Neutrophil (primary cell): ENCODE results near the gene ABCC4.

Source experiments
- H3K27ac ChIP-seq: fragments of 200-600 bp; sonication (generic); 2 replicates; pipeline ENCODE4 v1.5.1; 2016; ENCODE audit warnings: mild to moderate bottlenecking, moderate library complexity
- H3K27me3 ChIP-seq: fragments of 200-600 bp; sonication (generic); 2 replicates; pipeline ENCODE4 v1.6.0; 2016; ENCODE audit warnings: mild to moderate bottlenecking
- H3K36me3 ChIP-seq: fragments of 200-600 bp; sonication (generic); 2 replicates; pipeline ENCODE4 v1.5.1; 2017
- H3K4me1 ChIP-seq, 2 experiments: fragments of 200-600 bp in 1 of 2; sonication (generic) in 1 of 2; 1 replicate in 1 of 2; 2 replicates in 1 of 2; pipeline versions ENCODE4 v1.5.1 to v1.6.1; 2013 to 2016; ENCODE audit warnings: low read depth in 1 of 2, low read length in 1 of 2, mild to moderate bottlenecking in 1 of 2, moderate library complexity in 1 of 2; ENCODE audit not compliant: control insufficient read depth in 1 of 2, insufficient read depth in 1 of 2
- H3K4me3 ChIP-seq, 2 experiments: fragments of 200-600 bp in 1 of 2; sonication (generic) in 1 of 2; 1 replicate in 1 of 2; 2 replicates in 1 of 2; pipeline ENCODE4 v1.5.1; 2013 to 2016; ENCODE audit warnings: low read depth in 1 of 2, low read length in 1 of 2, mild to moderate bottlenecking in 1 of 2, moderate library complexity in 1 of 2
- H3K9me3 ChIP-seq: fragments of 200-600 bp; sonication (generic); 2 replicates; pipeline ENCODE4 v1.5.1; 2016
- TF ChIP-seq, protein P1 (sequence below): fragments of 200-600 bp; sonication (generic); IDR thresholded peaks from 2 replicates; pipeline ENCODE4 v1.5.1; 2016; ENCODE audit warnings: antibody characterized with exemption

ABCC4 gene

DNA sequence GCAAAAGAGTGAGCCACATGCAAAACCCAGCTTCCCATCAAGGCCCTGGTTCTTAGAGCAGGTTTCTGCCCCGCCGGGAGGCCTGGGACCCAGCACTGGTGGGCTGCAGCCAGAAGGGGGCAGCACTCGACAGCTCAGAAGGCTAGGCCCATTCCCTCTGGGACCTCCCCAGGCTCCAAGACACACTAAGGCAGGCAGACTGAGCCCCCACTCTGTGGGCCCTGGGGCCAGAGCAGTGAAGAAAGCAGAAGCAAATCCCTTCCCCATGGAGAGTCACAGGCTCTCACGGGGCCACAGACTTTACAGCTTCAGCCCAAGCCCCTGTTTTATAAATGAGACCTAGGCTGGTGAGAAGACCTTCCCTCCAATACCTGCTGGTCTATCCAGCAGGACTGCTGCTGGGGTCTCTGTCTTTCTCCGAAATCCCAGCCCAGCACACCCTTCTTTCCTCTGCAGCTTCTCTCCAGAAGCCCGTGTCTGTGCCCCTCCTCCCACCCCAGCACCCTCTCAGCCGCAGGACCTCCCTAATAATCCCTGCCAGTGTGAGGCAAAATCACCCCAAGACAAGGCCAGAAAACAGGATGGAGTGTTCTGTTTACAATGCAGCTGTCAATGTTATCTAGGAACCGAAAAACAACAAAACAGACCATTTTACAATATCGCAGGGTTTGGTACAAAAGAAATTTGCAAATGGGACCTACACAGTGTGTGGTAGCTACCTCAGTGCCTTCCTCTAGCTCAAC lies 109.3 kb downstream of the ABCC4 start:
- H3K36me3 ChIP-seq, result no peaks in the 10 kb centered on the region

DNA sequence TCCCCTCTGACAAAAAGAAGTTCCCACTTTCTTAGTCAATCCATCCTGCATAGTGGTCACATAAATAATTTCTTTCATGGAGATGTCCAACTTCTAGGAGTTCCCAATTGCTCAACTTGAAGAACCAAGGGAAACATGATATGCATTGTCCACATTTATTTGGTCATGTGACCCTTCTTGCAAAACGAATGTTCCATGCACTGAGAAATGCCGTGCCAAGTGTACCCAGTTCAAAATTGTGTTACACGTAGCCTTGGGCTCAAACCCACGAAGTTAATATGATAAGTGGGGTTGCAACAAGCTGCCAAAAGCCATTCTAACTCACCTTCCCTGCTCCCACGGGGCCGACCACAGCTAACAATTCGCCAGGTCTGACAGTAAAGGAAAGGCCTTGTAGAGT lies 113.1 kb downstream of the ABCC4 start:
- H3K9me3 ChIP-seq, result no peaks in the 10 kb centered on the region
- TF ChIP-seq, protein P1, sequence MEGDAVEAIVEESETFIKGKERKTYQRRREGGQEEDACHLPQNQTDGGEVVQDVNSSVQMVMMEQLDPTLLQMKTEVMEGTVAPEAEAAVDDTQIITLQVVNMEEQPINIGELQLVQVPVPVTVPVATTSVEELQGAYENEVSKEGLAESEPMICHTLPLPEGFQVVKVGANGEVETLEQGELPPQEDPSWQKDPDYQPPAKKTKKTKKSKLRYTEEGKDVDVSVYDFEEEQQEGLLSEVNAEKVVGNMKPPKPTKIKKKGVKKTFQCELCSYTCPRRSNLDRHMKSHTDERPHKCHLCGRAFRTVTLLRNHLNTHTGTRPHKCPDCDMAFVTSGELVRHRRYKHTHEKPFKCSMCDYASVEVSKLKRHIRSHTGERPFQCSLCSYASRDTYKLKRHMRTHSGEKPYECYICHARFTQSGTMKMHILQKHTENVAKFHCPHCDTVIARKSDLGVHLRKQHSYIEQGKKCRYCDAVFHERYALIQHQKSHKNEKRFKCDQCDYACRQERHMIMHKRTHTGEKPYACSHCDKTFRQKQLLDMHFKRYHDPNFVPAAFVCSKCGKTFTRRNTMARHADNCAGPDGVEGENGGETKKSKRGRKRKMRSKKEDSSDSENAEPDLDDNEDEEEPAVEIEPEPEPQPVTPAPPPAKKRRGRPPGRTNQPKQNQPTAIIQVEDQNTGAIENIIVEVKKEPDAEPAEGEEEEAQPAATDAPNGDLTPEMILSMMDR, result no peak

More for the DNA sequence above, 109.3 kb downstream of the ABCC4 start:
- H3K27ac ChIP-seq, result no peak overlapping the region
- H3K4me1 ChIP-seq, result peaks cover 0 to 5% of the 10 kb centered on the region in 2 experiments
- no peaks in the 10 kb centered on the region for H3K27me3 ChIP-seq
- TF ChIP-seq, protein P1, result peak; percentile 65
- H3K9me3 ChIP-seq, result no peaks in the 10 kb centered on the region
- no peak overlapping the region for H3K4me3 ChIP-seq

DNA sequence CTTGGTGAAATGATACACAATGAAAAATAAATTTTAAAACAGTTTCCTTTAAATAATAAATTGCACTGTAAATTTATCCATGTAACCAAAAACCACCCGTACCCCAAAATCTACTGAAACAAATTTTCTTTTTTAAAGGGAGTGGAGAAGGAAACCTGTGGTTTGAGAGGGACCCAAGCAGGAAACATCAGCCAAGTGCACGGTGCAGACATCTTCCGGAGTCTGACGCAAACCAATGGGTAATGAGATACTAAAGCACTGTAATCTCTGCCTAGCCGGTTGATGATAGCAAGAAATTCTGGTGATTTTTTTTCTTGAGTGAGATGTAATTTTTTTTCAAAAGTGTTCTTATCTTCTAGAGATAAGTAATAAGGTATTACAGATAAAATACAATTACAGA lies 115.4 kb downstream of the ABCC4 start:
- no peaks in the 10 kb centered on the region for H3K36me3 ChIP-seq
- peak overlapping the region; percentile 61 for H3K27ac ChIP-seq
- peaks cover 18 to 27% of the 10 kb centered on the region in 2 experiments for H3K4me1 ChIP-seq
- peak overlapping the region in 1 of 2 experiments; percentile 18 for H3K4me3 ChIP-seq
- H3K9me3 ChIP-seq, result no peaks in the 10 kb centered on the region
- peaks cover 5% of the 10 kb centered on the region for H3K27me3 ChIP-seq
- TF ChIP-seq, protein P1, result no peak

More for the DNA sequence above, 113.1 kb downstream of the ABCC4 start:
- no peaks in the 10 kb centered on the region for H3K36me3 ChIP-seq
- H3K4me3 ChIP-seq, result no peak overlapping the region
- no peak overlapping the region for H3K27ac ChIP-seq
- peaks cover 18 to 27% of the 10 kb centered on the region in 2 experiments for H3K4me1 ChIP-seq
- H3K27me3 ChIP-seq, result peaks cover 5% of the 10 kb centered on the region

DNA sequence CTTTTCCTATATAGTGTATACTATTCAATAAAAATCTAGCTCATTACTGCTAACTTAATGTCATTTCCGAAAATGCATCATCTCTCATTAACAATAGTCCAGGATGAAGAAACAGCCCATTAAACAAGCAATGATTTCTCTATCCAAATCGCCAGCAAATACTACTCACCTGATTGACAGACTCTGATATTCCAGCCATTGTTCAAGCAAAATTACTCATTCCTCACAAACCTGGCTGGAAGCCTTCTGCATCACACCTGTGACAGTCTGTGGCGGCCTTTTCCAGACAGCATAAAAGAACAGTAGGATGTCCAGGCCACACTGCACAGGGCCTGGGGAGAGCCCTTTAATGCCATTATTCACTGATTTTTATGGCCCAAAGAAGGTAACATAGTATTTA lies 115.9 kb downstream of the ABCC4 start:
- no peaks in the 10 kb centered on the region for H3K9me3 ChIP-seq
- H3K4me3 ChIP-seq, result no peak overlapping the region
- TF ChIP-seq, protein P1, result no peak
- peaks cover 5% of the 10 kb centered on the region for H3K27me3 ChIP-seq
- H3K27ac ChIP-seq, result peak overlapping the region; percentile 61
- H3K36me3 ChIP-seq, result no peaks in the 10 kb centered on the region
- H3K4me1 ChIP-seq, result peaks cover 18 to 27% of the 10 kb centered on the region in 2 experiments

DNA sequence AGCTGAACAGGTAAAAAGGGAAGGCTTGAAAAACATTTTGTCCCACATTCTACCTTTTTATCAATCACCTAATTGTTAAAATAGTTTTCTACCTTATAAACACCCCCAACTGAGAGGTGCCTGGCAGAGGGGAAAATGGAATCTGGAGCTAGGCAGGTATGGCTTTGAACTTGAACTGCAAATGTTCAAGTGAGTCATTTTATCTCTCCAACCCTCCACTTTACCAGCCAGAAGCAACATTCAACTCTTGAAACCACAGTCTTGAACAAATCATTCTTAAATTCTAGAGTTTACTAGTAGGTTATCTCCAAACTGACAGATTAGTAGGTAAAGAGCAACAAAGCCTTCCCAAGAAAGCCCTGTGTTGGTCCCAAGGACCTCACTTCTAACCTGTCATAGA lies 116.9 kb downstream of the ABCC4 start:
- Histone ChIP-seq H3K4me1 (peaks cover 18 to 24% of the 10 kb centered on the region in 2 experiments), H3K27ac (no peak overlapping the region), H3K36me3 (no peaks in the 10 kb centered on the region)

More for the DNA sequence above, 116.9 kb downstream of the ABCC4 start:
- Histone ChIP-seq H3K9me3 (no peaks in the 10 kb centered on the region), H3K27me3 (peaks cover 5% of the 10 kb centered on the region), H3K4me3 (no peak overlapping the region)
- TF ChIP-seq, protein P1, result no peak
